AG08396 (cell line): ENCODE measurements around the gene MBIP.
"Not testable (repeated sequence)": the region's sequence is repeated elsewhere in the genome, so short reads cannot be mapped to it uniquely, and the experiment has no call there.

Experiments used
- DNase-seq: peaks from one replicate; pipeline ENCODE4 v3.0.0; 2012; ENCODE audit warnings: low spot score, mixed read lengths

The MBIP gene

GRCh38 chr14:36320200-36320896, at the start of gene MBIP:
Gene MBIP (minus strand): TSS chr14:36320637. CDS start chr14:36320588, 49 bp downstream.
- DNase-seq, result peak; percentile 93

DNA sequence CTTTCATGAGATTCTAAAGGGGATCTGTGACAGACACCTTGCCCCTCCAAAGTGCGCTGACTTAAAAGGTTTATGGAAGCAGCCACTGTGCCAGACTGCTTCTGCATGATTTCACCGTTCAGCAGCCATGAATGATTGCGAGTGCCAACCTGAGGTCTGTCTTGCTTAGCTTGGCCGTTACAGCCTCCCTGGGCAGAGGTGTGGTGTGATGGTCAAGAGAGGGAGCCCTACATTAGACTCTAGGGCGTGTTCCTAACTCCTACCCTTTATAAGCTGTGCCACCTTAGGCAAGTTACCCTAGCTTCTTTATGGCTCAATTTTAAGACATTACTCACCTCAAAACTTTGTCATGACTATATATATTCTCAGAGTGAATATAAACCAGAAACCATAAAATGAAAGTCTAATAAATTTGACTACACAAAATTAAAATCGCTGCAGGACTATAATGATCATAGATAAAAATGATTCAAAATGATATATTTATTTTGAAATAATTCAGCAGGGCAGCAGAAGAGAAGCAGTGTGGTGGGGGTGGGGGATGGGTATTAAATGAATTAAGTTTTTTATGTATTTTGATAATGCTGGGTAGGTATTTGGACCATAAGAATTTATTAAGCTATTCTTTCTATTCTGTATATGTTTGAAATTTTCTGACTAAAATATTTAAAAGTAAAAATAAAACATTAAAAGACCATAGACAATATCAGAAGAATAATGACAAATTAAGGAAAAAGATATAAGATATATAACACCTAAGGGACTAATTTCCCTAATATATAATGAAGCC, 47.7 kb upstream of the MBIP start:
- DNase-seq, result no peak

- DNase-seq, result no peak
Measured at GRCh38 chr14:36365766-36366165, 45.3 kb upstream of the MBIP start.

DNA sequence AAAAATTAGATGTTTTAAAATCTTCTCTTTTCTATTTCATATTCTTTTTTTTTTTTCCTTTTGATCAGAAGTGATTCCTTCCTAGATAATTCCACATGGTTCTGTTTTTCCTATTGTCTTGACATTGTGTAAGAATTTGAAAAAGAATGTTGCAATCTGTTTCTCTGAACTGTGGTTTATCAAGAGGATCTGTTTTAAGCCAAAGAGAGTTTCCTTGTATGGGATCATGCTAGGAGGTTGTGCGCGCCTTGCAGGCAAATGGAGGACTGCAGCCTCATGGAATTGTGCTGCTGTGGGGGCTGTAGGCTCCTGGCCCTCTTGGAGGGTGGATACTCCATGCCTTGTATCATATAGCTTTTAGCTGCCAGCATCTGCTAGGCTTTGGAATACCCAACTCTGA, 43.3 kb upstream of the MBIP start:
- no peak for DNase-seq

DNA sequence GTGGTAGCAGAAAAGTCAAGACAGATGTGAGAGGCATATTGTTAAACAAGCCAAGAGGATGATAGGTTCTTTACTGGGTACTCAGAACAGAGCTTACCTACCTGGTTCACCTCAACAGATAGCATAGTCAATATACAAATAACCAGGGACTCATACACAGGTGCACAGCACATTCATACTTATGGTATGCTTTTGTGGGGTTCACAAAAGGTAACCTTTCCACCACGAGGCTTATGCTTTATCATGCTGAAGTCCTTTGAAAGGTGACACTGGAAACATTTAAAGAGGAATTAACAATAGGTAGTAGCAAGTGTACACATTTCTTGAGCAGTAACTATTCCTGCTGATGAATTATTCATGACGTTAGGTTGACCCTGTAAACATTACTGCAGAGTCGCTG, 42.2 kb upstream of the MBIP start:
- no peak for DNase-seq

- no peak for DNase-seq
Measured at GRCh38 chr14:36361210-36361853, 40.9 kb upstream of the MBIP start.

- DNase-seq, result no peak
Measured at GRCh38 chr14:36356862-36357261, 36.4 kb upstream of the MBIP start.

DNA sequence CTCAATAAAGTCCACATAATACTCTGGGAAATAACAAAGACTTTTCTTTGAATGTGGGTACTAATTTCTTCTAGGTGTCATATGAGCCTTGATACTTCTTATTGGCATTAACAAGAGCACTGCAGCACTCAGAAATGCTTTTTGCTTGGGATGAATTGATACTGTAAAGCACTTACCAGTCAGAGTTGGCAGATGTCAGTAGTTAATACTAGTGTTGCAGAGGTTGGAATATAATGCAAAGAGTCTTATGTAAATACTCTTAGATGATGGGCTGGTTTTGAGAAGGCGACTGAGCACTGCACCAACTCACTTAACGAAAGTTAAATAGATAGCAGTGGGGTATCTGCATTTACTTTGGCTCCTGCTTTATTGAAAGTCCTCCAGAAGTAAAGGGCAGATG, 25.6 kb upstream of the MBIP start:
- no peak for DNase-seq

DNA sequence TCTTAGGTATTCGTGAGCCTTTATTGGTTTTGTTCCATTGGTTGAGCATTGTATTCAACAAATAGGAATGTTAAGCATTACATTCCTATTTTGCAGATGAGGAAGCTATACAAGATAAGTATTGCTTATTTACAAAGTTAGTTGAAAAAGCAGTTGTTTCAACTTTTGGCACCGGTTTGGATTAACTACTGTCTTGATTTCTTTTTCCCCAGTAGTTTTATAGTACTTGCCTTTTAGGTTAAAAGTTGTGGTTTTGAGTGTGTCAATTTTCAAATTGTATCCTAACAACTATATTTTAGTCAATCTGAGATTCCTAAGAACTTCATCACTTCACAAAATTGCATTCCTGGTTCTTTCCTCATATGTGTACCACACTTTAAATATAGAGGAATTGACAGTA, 23.8 kb upstream of the MBIP start:
- DNase-seq, result no peak

DNA sequence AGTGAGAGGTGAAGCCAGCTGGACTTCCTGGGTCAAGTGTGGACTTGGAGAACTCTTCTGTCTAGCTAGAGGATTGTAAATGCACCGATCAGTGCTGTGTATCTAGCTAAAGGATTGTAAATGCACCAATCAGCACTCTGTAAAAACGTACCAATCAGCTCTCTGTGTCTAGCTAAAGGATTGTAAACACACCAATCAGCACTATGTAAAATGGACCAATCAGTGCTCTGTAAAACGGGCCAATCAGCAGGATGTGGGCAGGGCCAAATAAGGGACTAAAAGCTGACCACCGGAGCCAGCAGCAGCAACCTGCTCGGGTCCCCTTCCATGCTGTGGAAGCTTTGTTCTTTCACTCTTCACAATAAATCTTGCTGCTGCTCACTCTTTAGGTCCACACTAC, 21.4 kb upstream of the MBIP start:
- DNase-seq, result not testable (repeated sequence)

GRCh38 chr14:36340276-36340890, 19.9 kb upstream of the MBIP start:
- DNase-seq, result no peak

GRCh38 chr14:36339816-36340215, 19.4 kb upstream of the MBIP start:
- no peak for DNase-seq

- no peak for DNase-seq
Measured at GRCh38 chr14:36333119-36333518, 12.7 kb upstream of the MBIP start.

DNA sequence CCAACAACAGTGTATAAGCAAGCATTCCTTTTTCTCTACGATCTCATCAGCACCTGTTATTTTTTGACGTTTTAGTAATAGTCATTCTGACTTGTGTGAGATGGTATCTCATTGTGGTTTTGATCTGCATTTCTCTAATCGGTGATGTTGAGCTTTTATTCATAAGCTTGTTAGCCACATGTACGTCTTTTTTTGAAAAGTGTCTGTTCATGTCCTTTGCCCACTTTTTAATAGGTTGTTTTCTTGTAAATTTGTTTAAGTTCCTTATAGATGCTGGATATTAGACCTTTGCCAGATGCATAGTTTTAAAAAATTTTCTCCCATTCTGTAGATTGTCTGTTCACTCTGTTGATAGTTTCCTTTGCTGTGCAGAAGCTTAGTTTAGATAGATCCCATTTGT, 7.1 kb upstream of the MBIP start:
- DNase-seq, result not testable (repeated sequence)

DNA sequence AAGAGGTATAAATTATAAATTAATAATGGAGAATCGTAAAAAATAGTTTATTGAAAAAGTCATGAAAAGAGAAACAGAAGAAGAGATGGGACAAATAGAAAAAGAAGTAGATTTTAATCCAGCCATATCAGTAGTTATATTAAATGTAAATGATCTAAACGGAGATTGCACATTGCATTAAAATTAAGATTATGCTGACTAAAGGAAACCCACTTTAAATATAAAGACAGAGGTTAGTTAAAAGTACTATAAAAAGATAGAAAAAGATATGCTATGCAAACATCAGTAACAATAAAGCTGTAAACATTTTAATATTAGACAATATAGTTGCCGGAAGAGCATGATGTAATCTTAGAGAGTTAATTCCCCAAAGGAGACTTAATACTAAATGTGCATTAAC, 5.4 kb upstream of the MBIP start:
- DNase-seq, result no peak

GRCh38 chr14:36324897-36325296, 4.5 kb upstream of the MBIP start:
- DNase-seq, result no peak

- DNase-seq, result no peak
Measured at GRCh38 chr14:36320897-36321381, 502 bp upstream of the MBIP start.

DNA sequence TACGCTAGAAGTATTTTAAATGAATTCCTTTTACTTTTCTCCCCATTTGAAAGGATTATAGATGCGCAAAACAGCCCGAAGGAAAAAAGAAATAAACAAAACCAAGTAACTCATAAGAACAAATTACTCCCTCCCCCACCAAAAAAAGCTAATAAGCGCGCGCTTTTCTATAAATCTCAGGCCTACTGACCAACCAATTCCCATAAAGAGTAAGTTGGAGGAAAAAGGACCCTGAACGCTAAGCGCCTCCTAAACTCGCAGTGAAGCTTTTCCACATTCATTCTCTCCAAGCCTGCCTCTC, 588 bp downstream of the MBIP start:
- no peak for DNase-seq

GRCh38 chr14:36317650-36318049, 2.8 kb downstream of the MBIP start:
- no peak for DNase-seq

- DNase-seq, result no peak
Measured at GRCh38 chr14:36316131-36316530, 4.3 kb downstream of the MBIP start.

DNA sequence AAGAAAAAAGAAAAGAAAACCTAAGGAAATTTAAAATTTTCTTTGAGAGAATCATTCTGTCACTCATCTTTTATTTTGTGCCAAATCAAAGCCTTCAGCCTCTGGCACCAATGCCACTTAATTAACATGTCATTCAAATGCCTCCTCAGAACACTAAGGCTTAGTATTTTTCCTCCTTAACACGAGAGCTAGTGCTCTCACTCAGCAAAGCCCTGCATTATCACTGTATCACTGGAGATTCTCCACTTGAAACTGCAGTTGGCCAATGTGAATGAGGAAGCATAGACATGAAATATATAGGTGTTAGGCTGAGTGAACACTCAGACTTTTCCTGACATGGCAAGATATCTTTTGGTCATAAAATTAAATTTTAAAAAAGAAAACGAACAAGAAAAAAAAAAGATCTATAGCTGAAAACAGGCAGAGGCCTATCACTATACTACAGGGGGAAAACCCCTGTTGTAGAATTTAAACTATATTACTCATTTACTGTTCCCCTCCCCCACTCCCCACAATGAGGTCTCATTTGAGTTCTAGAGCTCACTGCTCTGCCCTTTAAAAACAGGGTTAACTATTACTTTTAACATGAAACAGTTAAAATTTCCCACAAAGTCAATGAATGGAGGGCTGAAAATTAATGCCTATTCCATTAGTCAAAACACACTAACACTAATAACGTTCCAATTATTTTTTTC, 5.1 kb downstream of the MBIP start:
- DNase-seq, result no peak

GRCh38 chr14:36313898-36314297, 6.5 kb downstream of the MBIP start:
- DNase-seq, result no peak
